HG03565 (cell line): ENCODE results near the gene FURIN.
"Not testable (repeated sequence)": the region's sequence is repeated elsewhere in the genome, so short reads cannot be mapped to it uniquely, and the experiment has no call there.

Experiments used
- ATAC-seq: cut with Tn5 transposase; IDR thresholded peaks from one replicate; pipeline ENCODE4 v1.9.1; 2021; ENCODE audit warnings: mild to moderate bottlenecking, moderate library complexity; ENCODE audit not compliant: unreplicated experiment

The FURIN gene

DNA sequence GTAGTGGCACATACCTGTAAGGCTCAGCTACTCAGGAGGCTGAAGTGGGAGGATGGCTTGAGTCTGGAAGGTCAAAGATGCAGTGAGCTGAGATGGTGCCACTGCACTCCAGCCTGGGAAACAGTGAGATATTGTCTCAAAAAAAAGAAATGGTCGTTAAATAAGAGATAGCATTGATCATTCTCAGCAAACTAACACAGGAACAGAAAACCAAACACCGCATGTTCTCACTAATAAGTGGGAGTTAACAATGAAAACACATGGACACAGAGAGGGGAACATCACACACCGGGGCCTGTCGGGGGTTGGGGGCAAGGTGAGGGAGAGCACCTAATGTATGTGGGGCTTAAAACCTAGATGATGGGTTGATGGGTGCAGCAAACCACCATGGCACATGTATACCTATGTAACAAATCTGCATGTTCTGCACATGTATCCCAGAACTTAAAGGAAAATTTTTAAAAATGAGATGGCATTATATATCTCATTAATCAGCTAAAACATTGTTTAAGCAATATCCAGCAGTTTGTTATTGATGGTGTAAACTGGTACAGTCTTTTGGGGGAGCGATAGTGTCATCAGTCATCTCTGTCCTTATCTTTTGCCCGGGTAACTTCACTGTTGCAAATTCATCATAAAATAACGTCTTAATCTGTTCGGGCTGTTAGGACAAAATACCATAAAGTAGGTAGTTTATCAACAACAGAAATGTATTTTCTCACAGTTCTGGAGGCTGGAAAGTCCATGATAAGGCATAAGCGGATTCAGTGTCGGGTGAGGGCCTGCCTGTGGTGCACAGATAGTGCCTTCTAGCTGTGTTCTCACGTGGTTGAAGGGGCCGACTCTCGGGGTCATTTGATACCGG is 33.0 kb downstream of the FURIN start:
- no peak for ATAC-seq

DNA sequence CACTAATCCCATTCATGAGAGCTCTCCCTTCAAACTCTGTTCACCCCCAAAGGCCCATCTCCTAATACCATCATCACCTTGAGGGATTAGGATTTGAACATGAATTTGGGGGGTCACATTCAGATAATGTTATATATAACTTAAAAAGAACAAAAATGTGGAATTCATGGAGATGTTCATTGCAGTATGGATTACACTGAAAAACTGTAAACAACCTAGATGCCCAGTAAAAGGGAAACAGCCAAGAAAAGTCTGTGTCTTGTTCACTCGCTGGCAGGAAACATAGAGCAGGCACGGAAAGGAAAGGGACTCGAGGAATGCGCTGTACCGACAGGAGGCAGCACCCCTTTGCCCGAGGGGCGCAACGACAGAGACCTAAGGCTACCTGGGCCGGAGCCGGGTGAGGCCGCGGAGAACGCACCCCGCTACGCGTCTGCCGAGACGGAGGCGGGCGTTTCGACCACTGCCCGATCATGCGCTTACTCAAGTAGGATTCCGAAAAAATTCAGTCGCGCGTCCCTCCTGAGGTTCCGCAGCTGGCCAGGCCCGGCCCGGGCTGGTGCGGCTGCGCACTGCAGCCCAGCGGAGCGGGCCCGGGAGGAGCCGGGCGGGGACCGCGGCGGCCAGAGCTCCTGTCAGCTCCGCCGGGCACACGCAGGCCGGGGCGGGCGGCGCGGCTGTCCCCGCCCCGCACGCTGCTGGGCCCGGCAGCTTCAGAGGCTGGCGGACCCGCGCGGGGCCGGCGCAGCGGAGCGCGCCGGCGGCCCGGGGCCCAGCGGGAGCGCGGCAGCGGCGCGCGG is 33.9 kb downstream of the FURIN start:
- peak; percentile 63 for ATAC-seq

- ATAC-seq = peak; percentile 30
Measured at GRCh38 chr15:90902840-90903732, 34.7 kb downstream of the FURIN start, which contains the start of gene MAN2A2. TSS of gene MAN2A2 (plus strand) at chr15:90903302. CDS start at chr15:90904208, 906 bp downstream.

DNA sequence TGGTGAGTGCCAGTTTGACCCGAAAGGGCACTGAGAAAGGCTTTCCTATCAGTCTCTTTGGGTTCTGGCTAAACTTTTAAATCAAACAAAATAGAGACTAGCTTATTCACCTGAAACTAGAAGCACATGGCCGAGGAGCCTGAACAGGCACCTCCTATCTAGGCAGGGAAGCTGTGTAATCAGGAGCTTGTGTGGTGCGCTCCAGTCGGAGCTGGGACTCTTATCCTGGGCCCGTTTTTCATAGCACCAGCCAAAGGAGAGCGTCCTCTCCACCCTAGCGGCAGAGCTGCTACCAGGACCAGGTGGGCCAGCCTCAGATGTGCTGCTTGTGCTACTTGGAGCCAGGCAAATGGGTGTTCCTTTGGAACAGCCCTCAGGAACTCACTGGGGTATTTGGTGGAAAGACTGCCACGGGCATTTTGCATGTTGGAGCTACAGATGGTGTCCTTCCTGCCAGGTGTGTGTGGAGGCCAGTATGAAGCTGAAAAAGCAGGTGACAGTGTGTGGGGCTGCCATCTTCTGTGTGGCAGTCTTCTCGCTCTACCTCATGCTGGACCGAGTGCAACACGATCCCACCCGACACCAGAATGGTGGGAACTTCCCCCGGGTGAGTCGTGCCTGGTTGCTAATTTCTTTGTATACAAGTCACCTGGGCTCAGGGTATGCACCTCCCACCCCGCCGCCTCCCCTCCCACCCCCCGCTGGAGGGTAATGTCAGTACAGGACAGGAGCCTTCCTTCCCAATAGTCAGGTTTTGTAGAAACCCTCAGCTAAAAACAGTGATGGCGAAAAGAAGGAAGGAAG is 35.5 kb downstream of the FURIN start:
- no peak for ATAC-seq

- ATAC-seq = no peak
Measured at GRCh38 chr15:90904746-90905145, 36.4 kb downstream of the FURIN start.

DNA sequence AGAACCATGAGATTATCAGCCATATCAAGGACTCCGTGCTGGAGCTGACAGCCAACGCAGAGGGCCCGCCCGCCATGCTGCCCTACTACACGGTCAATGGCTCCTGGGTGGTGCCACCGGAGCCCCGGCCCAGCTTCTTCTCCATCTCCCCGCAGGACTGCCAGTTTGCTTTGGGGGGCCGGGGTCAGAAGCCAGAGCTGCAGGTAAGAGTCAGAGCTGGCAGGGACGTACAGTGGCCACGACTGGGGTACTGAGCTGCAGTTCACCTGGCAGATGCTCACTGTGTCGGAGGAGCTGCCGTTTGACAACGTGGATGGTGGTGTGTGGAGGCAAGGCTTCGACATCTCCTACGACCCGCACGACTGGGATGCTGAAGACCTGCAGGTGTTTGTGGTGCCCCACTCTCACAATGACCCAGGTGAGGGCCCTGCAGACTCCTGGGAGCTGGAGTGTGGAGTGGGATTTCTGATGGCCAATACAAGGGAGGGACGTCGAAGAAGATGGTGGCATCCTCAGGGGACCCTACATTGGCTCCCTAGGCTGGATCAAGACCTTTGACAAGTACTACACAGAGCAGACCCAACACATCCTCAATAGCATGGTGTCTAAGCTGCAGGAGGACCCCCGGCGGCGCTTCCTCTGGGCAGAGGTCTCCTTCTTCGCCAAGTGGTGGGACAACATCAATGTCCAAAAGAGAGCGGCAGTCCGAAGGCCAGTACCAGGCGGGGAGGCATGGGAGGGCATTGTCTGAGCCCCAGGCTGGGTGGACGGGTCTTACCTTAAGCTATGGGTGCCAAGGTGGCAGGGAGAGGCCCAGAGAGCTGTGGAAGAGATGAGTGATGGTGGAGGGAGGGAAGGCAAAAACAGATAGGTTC is 37.2 kb downstream of the FURIN start:
- no peak for ATAC-seq

DNA sequence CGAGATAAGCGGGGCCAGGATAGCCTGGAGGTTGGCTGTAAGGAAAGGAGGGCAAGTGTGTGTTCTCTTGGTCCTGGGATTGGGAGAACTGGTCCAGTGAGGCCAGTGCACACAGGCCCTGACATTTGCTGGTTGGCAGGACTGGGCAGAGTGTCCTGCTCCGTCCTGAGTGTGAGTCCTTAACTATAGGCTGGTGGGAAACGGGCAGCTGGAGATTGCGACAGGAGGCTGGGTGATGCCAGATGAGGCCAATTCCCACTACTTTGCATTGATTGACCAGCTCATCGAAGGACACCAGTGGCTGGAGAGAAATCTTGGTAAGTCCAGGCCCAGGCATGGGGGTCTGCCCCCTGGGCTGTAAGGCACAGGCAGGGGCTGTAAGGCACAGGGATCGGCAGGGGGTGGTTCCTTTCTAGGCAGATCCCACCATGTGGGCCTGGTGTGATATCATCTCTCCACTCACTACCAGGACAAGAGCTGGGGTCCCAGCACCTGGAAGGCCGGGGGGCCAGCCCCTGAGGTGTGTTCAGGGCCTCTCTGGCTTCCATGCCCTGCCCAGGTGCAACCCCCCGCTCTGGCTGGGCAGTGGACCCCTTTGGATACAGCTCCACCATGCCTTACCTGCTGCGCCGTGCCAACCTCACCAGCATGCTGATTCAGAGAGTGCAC is 37.9 kb downstream of the FURIN start:
- no peak for ATAC-seq

DNA sequence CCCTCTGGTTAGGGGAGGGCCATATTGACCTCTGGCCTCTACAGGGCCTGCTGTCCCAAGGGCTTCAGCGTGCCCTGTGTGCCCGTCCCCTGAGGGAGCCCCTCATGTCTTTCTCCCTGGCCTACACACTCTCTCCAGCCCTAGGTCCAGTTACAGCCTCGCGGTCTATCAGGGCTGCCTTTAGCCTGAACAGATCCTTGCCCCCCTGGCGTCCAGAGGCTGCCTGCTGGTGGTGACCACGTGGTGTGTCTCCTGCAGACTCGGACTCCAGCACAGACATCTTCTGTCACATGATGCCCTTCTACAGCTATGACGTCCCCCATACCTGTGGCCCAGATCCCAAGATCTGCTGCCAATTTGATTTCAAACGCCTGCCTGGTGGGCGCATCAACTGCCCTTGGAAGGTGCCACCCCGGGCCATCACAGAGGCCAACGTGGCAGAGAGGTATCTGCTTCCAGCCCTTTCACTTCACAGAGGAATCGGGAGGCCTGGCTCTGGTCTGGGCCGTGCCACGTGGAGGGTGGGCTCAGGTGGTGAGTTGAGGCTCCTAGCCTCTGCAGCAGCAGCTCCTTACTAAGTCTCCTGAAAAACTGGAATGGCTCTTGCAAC is 38.8 kb downstream of the FURIN start:
- ATAC-seq = no peak

DNA sequence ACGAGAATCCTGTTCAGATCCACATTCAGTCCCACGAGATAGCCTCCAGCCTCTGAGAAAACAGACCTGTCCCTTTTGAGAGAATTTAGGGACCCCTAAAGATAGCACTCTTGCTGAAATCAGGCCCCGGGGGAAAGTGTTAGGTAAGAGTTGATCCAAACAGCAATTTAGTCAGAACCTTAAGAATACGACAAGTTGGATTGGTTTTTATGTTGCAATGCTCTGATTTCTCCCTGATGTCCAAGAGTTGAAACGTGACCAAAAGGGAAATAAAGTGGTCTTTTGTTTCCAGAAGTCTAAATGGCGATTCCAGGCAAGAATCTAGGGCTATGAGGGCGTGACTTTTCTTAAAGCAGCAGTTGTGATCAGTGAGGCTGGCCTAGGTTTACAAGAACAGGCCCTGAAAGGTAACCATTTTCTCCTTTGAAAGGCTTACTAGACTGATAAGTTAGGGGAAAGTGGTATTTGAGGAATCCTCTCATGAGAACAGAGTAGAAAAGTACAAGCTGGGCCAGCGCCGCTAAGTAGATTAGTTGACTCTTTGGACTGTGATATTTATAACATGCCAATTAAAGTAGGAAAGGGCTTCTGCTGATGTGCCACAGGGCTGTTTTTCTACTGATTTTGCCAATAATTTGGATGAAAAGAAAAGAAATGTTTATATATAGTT is 39.6 kb downstream of the FURIN start:
- ATAC-seq = no peak

DNA sequence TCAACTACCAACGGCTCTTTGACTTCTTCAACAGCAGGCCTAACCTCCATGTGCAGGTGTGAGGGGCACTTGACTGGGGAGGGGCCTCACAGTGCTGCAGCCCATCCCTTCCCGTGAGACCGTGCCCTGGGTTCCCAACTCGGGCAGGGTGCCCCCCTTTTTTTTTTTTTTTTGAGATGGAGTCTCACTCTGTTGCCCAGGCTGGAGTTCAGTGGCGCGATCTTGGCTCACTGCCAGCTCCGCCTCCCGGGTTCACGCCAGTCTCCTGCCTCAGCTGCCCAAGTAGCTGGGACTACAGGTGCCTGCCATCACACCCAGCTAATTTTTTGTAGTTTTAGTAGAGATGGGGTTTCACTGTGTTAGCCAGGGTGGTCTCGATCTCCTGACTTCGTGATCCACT is 41.1 kb downstream of the FURIN start:
- not testable (repeated sequence) for ATAC-seq

DNA sequence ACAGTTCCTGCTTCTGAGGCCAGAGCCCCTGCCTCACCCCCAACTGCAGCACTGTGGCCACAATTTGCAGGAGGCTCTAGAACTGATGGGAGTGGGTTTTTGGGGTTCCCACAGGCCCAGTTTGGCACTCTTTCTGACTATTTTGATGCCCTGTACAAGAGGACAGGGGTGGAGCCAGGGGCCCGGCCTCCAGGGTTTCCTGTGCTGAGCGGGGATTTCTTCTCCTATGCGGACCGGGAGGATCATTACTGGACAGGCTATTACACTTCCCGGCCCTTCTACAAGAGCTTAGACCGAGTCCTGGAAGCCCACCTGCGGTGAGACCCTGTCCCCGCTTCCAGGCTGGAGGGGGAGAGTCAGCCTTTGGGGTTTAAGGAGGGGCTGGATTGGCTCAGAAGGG is 41.6 kb downstream of the FURIN start:
- no peak for ATAC-seq

GRCh38 chr15:90910441-90911301 is 42.3 kb downstream of the FURIN start:
- ATAC-seq = no peak

DNA sequence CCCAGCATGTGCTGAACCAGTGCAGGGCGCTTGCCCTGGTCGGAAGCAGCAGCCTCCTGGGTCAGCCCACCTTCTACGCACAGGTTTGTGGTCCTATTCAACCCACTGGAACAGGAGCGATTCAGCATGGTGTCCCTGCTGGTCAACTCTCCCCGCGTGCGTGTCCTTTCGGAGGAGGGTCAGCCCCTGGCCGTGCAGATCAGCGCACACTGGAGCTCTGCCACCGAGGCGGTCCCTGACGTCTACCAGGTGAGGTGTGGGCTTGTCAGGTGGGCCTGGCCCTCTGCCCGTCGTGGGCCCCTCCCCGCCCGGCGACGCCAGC is 42.9 kb downstream of the FURIN start:
- ATAC-seq = no peak

- no peak for ATAC-seq
Measured at GRCh38 chr15:90911906-90912769, 43.8 kb downstream of the FURIN start.

DNA sequence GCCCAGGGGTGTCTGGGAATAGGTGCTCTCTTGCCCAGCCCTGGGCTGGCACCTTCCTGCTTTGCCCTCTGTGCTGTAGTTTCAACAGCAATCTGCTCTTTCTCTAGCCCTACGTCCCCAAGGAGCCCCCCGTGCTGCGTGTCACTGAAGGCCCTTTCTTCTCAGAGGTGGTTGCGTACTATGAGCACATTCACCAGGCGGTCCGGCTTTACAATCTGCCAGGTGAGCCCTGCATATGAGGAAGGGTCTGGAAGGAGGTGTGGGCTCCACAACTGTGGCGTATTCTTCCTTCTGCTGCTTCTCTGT is 44.3 kb downstream of the FURIN start:
- ATAC-seq = no peak

- ATAC-seq = no peak
Measured at GRCh38 chr15:90913398-90913944, 45.1 kb downstream of the FURIN start.
